Fibroblast of the aortic adventitia (primary cell): ENCODE data around the gene SNU13. TPM values are rescaled to one million over a fixed set of nuclear protein-coding genes. Genes with fewer than 3 reads are reported as not detected.
"Not testable (repeated sequence)": the region's sequence is repeated elsewhere in the genome, so short reads cannot be mapped to it uniquely, and the experiment has no call there.

Experiments
- DNase-seq: peaks from one replicate; pipeline ENCODE4 v3.0.0-alpha.2; 2010; ENCODE audit warnings: low read depth
- H3K4me3 ChIP-seq: 2 replicates; pipeline ENCODE4 v1.5.1; 2011; ENCODE audit warnings: low read depth, mild to moderate bottlenecking, control low read depth, low read length, moderate library complexity
- total RNA-seq: library from RNA; depleted of rRNA; stranded (reverse); fragments of >200 nt; gene quantifications from 2 replicates; pipeline ENCODE4 v1.2.3, GENCODE V29; 2012; ENCODE audit warnings: low replicate concordance
- TF ChIP-seq, protein P1 (sequence below): IDR thresholded peaks from 2 replicates; pipeline ENCODE4 v1.5.1; 2011; ENCODE audit warnings: mild to moderate bottlenecking, low read length, control low read depth, inconsistent platforms; ENCODE audit not compliant: insufficient read depth

SNU13 gene
- total RNA-seq, 1 donor = 82.5 TPM

DNA sequence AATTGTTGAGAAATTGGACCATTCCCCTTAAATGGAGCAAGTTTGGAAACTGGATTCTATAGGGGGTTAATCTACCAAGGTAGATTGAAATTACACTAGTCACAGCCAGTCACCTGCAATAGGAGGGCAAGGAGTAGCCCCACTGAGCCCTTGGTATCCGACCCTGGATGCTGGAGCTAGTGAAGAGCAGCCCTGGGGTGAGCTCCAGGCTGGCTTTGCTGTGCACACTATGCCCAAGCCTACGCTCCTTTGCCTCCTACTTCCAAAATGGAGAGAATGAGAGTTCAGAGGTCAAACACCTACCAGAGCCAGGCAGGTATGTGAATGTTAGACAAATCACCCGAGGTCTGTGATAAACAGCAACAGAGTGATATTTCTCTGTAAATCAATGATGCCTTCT, 23.7 kb downstream of the SNU13 start:
- TF ChIP-seq, protein P1, sequence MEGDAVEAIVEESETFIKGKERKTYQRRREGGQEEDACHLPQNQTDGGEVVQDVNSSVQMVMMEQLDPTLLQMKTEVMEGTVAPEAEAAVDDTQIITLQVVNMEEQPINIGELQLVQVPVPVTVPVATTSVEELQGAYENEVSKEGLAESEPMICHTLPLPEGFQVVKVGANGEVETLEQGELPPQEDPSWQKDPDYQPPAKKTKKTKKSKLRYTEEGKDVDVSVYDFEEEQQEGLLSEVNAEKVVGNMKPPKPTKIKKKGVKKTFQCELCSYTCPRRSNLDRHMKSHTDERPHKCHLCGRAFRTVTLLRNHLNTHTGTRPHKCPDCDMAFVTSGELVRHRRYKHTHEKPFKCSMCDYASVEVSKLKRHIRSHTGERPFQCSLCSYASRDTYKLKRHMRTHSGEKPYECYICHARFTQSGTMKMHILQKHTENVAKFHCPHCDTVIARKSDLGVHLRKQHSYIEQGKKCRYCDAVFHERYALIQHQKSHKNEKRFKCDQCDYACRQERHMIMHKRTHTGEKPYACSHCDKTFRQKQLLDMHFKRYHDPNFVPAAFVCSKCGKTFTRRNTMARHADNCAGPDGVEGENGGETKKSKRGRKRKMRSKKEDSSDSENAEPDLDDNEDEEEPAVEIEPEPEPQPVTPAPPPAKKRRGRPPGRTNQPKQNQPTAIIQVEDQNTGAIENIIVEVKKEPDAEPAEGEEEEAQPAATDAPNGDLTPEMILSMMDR = no peak

DNA sequence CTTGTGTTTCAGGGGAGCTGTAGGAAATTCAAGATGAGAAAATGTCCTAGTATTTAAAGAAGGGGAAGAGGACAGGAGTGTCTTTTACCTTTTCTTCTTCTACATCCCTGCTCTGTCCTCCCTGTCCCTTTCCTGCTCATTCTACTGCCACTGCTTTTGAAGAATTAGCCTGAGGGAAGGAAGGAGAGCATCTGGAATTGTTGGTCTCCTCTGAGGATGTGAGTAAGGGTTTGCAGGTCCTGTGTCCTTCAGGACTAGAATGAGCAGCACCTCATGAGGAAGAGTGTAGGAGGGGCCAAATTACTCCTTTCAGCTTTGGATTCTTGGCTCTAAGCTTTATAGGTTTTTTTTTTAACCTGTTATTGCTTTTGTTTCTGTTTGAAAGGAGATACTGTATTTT, 24.2 kb downstream of the SNU13 start:
- DNase-seq = no peak
- TF ChIP-seq, protein P1 = no peak
- no peak overlapping the region for H3K4me3 ChIP-seq

More for the DNA sequence above, 23.7 kb downstream of the SNU13 start:
- no peak overlapping the region for H3K4me3 ChIP-seq
- DNase-seq = no peak

DNA sequence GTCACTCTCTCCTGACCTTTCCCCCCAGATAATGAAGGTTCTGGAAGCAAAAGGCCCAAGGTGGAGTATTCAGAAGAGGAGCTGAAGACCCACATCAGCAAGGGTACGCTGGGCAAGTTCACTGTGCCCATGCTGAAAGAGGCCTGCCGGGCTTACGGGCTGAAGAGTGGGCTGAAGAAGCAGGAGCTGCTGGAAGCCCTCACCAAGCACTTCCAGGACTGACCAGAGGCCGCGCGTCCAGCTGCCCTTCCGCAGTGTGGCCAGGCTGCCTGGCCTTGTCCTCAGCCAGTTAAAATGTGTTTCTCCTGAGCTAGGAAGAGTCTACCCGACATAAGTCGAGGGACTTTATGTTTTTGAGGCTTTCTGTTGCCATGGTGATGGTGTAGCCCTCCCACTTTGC, 25.1 kb downstream of the SNU13 start:
- DNase-seq, H3K4me3 ChIP-seq: not testable (repeated sequence)

DNA sequence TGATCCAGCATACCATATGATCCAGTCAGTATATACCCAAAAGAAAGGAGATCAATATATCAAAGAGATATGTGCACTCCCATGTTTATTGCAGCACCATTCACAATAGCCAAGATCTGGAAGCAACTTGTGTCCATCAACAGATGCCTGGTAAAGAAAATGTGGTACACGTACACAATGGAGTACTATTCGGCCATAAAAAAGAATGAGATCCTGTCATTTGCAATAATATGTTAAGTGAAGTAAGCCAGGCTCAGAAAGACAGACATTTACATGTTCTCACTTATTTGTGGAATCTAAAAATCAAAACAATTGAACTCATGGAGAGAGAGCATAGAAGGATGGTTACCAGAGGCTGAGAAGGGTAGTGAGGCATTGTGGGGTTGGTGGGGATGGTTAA, 27.0 kb downstream of the SNU13 start:
- H3K4me3 ChIP-seq = no peak overlapping the region
- no peak for DNase-seq
- TF ChIP-seq, protein P1 = no peak

DNA sequence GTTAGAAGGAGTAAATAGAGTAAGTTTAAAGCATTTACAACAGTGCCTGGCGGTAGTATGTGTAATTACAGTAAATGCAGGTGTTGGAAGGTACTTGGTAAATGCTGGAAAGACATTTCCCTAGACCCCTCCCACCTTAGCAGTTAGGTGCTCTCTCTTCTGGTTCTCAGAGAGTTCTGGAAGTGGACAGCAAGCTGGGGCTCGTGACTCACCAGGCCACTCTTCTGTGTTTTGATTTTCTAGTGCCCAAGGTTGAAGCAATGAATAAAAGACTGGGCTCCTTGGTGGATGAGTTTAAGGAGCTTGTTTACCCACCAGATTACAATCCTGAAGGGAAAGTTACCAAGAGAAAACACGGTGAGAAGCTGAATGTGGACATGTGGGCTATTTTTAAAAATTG, 27.6 kb downstream of the SNU13 start:
- TF ChIP-seq, protein P1 = no peak
- no peak for DNase-seq
- H3K4me3 ChIP-seq = no peak overlapping the region

DNA sequence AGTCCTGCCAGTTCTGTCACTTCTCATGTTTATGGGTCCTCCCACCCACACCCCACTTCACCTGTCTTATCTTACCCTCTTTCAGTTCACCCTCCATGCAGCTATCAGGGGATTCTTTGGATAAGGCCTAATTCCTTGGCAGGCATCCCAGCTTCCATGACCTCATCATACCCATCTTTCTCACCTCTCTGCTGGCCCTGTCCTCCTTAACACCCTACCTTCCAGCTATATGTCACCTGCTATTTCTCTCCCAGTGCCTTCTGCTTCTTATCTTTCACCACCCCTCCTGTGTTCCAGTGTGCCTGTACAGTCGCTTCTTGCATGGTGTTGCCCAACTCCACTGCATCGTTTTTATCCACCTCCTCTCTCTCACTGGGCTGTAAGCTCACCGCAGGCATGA, 28.3 kb downstream of the SNU13 start:
- H3K4me3 ChIP-seq = no peak overlapping the region
- no peak for DNase-seq
- TF ChIP-seq, protein P1 = no peak

DNA sequence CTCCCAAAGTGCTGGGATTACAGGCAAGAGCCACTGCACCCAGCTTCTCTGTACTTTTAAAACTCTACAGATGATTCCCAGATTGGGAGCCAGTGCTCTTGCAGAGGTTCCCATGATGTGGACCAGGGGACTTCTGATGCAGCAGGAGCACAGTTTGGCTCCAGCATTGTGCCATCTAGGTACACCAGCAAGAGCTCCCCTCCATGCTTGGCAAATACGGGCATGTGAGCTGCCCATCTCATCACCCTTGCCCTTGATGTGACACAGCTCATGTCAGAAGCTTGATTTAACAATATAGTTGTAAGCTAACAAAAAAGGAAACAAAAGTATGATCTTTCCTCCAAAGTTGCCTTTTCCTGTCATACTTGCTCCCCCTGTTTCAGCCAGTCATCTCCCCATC, 28.7 kb downstream of the SNU13 start:
- no peak for DNase-seq
- TF ChIP-seq, protein P1 = no peak
- no peak overlapping the region for H3K4me3 ChIP-seq
